Aorta (tissue), 5 donors: ENCODE measurements around the gene EPS15. TPM values are rescaled to one million over a fixed set of nuclear protein-coding genes. Genes with fewer than 3 reads are reported as not detected.

Experiments used
- ATAC-seq: fragments of 200-7000 bp; cut with Tn5 transposase; one replicate; pipeline ENCODE4 v1.9.1; 2022; ENCODE audit warnings: moderate library complexity; ENCODE audit not compliant: low FRiP score
- DNase-seq, 2 donors: peaks; one replicate each; pipeline ENCODE4 v3.0.0-alpha.2; 2020
- H3K27ac ChIP-seq, 2 donors: one replicate each; pipeline ENCODE4 v1.5.1; 2013; ENCODE audit warnings: low read length in 2 of 2, mild to moderate bottlenecking in 2 of 2, moderate library complexity in 2 of 2, control low read depth in 1 of 2, inconsistent platforms in 1 of 2, low read depth in 1 of 2
- H3K27me3 ChIP-seq, 2 donors: one replicate each; pipeline ENCODE4 v1.6.1; 2013; ENCODE audit warnings: control low read depth in 1 of 2, low read length in 1 of 2, mild to moderate bottlenecking in 1 of 2, moderate library complexity in 1 of 2; ENCODE audit not compliant: insufficient read depth in 2 of 2, control insufficient read depth in 1 of 2
- H3K36me3 ChIP-seq, 2 donors: one replicate each; pipeline ENCODE4 v1.6.1; 2013; ENCODE audit warnings: control low read depth in 1 of 2, low read length in 1 of 2, mild to moderate bottlenecking in 1 of 2; ENCODE audit not compliant: insufficient read depth in 2 of 2, control insufficient read depth in 1 of 2
- H3K4me1 ChIP-seq, 2 donors: one replicate each; pipeline ENCODE4 v1.6.1; 2013; ENCODE audit warnings: low read length in 2 of 2, control low read depth in 1 of 2, mild to moderate bottlenecking in 1 of 2, moderate library complexity in 1 of 2; ENCODE audit not compliant: insufficient read depth in 2 of 2, control insufficient read depth in 1 of 2
- H3K4me3 ChIP-seq, 2 donors: one replicate each; pipeline ENCODE4 v1.5.1; 2013; ENCODE audit warnings: low read length in 2 of 2, control low read depth in 1 of 2, mild to moderate bottlenecking in 1 of 2
- H3K9me3 ChIP-seq: one replicate; pipeline ENCODE4 v1.6.1; 2013; ENCODE audit warnings: mild to moderate bottlenecking, low read length; ENCODE audit not compliant: control insufficient read depth
- WGBS, 2 donors: extraction: QIAGEN DNeasy Blood & Tissue Kit; methylation state at CpG; one replicate each; pipeline ENCODE4 v1.1.7; 2013; 5-methylcytosine and 5-hydroxymethylcytosine counted together
- intact Hi-C, 2 donors: fragments of 100-400 bp; cut with DNase I; formaldehyde crosslinking; loops; one replicate each; pipeline versions ENCODE4 v1.14.2 to v1.15.0; 2022
- polyA plus RNA-seq, 2 donors: library from polyadenylated mRNA; stranded (reverse); fragments of 200-250 nt; gene quantifications; one replicate each; pipeline ENCODE4 v1.2.3, GENCODE V29; 2013
- total RNA-seq, 2 donors: library from RNA; stranded (reverse); fragmentation: NEBNext Ultra II Directional; extraction: Animal tissue kit (Norgen Biotek cat#: 25700); gene quantifications; one replicate each; pipeline ENCODE4 v1.2.1, GENCODE V29; 2021
- donor health status: healthy with polysubstance abuse.
- donor health status: Bipolar disorder and iron deficiency.
- donor health status: DM: no; HTN: no; CAD: no.
- donor health status: DM: no; HTN: no; CAD: no.
- donor health status: DM: yes; HTN: yes; CAD: no.

EPS15 gene
- total and polyA plus RNA-seq, 4 donors = 24.8 to 121 (median 69.9) TPM

DNA sequence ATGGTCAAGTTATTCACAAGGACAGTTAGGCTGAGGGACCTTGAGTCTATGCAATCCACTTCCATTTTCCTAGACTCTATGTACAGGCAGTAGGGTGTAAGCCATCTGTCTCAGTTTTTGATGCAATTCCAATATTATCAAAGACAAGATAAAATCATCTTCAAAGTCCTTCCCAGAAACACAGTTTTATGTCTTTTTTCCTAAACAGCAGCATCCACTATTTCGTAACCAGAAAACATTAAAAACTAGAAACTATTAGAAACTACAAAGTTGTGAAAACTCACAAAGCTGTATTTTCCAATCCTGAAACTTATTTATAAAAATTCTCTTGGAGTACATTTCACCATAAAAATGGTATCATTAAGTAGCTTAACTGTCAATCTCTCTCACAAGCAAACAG lies 93.8 kb downstream of the EPS15 start:
- ATAC-seq (no peak), DNase-seq (no peak)
- no peaks in the 10 kb centered on the region for H3K9me3 ChIP-seq
- 98 to 100% methylated on average over 1 of the region's 1 CpG for whole genome bisulfite sequencing, 2 donors
- H3K27ac ChIP-seq = no peak overlapping the region
- H3K36me3 ChIP-seq = peaks cover 2 to 7% of the 10 kb centered on the region in 2 donors
- H3K4me3 ChIP-seq = no peak overlapping the region
- H3K4me1 ChIP-seq = peaks cover 0 to 3% of the 10 kb centered on the region in 2 donors
- H3K27me3 ChIP-seq = no peaks in the 10 kb centered on the region
- intact Hi-C loops = no loop called here

DNA sequence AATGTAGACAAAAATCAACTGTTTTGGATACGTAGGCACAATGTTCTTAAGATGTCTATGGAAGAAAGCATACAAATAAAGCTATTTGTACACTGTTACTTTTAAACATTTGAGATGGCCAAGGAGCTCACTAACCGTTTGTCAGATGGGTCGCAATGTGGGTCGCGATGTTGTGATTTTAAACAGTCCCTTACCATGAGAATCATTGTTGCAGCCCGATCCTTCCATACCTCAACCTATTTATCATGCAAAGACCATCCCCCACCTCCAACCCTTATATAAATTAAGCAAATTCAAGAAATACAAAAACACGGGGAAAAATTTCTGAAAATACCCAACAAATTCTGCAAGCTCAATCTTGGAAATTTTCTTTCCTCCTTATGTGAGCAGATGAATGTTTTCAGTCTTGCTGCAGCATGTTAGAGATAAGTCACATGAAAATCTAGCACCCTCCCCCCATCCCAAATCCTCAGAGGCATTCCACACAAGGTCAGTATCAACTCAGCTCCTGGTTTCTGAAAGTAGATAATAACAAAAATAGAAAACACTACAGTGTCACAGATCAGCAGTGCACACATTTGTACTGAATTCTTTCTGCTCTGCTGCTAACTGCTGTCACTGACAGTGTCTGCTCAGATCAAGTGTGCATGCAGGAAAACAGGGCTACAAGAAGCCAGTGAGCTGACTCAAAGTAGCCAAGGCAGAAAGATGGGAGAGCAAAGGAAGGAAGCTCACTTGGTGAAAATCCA lies 95.8 kb downstream of the EPS15 start:
- no peak for DNase-seq
- WGBS, 2 donors = 43 to 54% methylated on average over 7 of the region's 7 CpGs
- Histone ChIP-seq H3K9me3 (no peaks in the 10 kb centered on the region), H3K4me1 (peaks cover 0 to 4% of the 10 kb centered on the region in 2 donors), H3K27me3 (no peaks in the 10 kb centered on the region), H3K36me3 (peaks cover 2 to 7% of the 10 kb centered on the region in 2 donors), H3K4me3 (peak overlapping the region in 1 of 2 donors; percentile 18), H3K27ac (peak overlapping the region in 1 of 2 donors; percentile 68)
- no peak for ATAC-seq
- intact Hi-C loops = no loop called here

DNA sequence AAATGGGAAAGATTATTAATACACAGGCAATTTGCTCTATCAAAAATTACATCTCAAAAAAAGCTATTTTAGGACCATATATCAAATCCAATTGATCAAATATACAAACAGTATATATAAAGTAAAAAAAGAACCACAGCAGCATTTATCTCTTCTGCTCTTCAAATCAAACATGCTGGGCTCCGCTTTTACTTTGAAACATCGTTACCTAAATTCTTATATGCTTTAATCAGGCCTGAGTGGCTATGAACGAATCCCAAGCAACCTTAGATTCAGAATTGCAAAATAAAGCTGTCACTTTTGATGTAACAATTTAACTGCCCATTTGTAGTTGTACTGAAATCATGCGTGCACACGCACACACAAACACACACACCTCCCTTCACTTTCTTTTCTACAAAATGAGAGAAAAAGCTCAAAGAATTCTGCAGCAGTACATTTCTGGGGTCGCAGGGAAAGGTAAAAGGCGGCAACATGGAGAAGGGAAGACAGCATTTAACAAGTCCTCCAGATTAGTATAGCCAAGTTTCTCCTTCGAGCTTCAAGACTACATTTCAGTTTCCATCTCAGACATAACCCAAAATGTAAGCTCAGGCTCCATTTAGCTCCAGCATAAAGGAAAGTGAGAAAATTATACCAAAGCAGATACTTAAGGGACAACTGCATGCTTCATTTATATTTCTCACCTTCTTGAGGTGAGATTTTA lies 96.5 kb downstream of the EPS15 start:
- peaks cover 2 to 5% of the 10 kb centered on the region in 2 donors for H3K36me3 ChIP-seq
- DNase-seq (no peak), ATAC-seq (no peak)
- peaks cover 0 to 6% of the 10 kb centered on the region in 2 donors for H3K4me1 ChIP-seq
- intact Hi-C loops = no loop called here
- H3K4me3 ChIP-seq = peak overlapping the region in 1 of 2 donors; percentile 48
- 35 to 46% methylated on average over 8 of the region's 8 CpGs for WGBS, 2 donors
- H3K27ac ChIP-seq = peak overlapping the region in 1 of 2 donors; percentile 57
- no peaks in the 10 kb centered on the region for H3K27me3 ChIP-seq
- no peaks in the 10 kb centered on the region for H3K9me3 ChIP-seq

DNA sequence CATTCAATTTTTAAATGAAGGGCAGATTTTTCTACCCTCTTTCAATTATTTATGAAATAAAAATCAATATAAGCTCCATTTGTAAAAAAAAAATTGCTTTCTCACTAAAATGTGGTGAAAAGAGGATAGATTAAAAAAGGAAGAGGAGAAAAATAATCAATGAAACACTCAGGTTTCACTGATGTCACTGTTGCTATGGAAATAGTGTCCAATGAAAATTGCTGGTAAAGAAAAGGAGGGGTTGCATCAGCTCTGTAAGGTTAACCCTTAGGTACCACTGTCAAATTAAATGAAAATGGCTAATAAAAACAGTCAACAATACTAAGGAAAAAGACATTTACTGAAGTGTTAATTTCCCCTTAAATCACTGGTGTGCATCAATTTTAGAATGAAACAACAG lies 97.1 kb downstream of the EPS15 start:
- peaks cover 0 to 3% of the 10 kb centered on the region in 2 donors for H3K36me3 ChIP-seq
- H3K27me3 ChIP-seq = no peaks in the 10 kb centered on the region
- no peak for DNase-seq
- H3K9me3 ChIP-seq = no peaks in the 10 kb centered on the region
- peak overlapping the region in 1 of 2 donors; percentile 26 for H3K4me3 ChIP-seq
- ATAC-seq = no peak
- intact Hi-C loops = no loop called here
- no peak overlapping the region for H3K27ac ChIP-seq
- peaks cover 0 to 6% of the 10 kb centered on the region in 2 donors for H3K4me1 ChIP-seq

DNA sequence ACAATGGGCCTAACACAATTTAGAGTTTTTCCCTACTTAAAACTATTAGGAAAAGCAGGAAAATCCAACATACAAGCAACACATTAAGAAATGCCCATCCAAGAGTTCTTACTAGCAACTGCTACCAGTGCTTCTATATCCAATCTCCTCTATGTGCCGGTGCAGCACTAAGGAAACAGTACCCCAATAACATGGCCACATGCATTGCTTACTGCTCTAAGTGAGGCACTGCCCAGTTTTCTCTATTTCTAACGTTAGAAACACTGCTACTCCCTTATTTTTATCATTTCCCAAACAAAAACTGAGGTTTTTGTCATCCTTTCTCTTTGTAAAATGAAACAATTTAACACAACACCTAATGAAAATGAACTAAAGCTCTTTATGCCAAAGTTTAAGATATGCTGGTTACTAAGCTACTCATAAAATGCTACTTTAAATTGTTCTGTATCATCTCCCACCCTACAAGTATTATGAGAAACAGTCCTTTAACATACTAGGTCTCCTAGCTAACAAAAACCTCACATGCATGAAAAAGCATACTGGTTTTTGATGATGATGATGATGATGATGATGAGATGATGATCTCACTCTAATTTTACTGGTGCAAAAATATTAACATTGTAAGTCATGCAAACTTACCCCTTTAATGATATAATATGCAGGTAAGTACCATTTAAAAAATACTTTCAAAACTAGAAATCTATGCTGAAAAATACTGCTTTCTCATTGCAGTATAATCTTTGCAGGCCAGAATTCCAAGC lies 98.0 kb downstream of the EPS15 start:
- ATAC-seq = no peak
- Histone ChIP-seq H3K27me3 (no peaks in the 10 kb centered on the region), H3K27ac (no peak overlapping the region), H3K4me3 (peak overlapping the region in 1 of 2 donors; percentile 34), H3K9me3 (no peaks in the 10 kb centered on the region), H3K36me3 (peaks cover 0 to 3% of the 10 kb centered on the region in 2 donors), H3K4me1 (peaks cover 2 to 6% of the 10 kb centered on the region in 2 donors)
- 47 to 48% methylated on average over 2 of the region's 2 CpGs for WGBS, 2 donors
- no peak for DNase-seq
- intact Hi-C loops = no loop called here

DNA sequence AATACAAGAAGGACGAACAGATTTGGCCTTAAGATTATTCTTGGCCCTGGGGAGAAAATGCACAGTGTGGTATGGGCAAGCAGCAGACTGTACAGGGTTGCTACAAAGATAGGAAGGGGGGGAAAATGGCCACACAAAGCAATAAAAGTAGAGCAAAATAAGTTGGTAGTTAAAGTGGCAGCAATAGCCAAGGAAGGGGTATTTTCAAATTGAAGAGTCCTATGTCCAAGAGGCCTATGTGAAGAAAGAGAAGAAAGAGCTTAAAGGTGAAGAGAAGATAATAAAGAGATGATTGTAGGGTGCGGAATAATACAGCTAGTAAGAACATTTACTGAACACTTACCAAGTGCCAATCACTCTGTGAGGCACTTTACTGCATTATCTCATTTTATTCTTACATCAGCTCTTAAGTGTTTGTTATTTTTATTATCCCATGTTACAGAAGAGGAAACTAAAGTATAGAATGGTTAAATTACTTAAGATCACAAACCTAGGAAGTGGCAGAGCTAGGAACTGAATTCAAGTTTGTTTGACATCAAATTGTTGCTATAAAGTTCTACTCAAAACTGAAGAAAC lies 100.6 kb downstream of the EPS15 start:
- no peaks in the 10 kb centered on the region for H3K9me3 ChIP-seq
- H3K4me1 ChIP-seq = peaks cover 3 to 4% of the 10 kb centered on the region in 2 donors
- no peaks in the 10 kb centered on the region for H3K27me3 ChIP-seq
- H3K4me3 ChIP-seq = no peak overlapping the region
- DNase-seq (no peak), ATAC-seq (no peak)
- H3K36me3 ChIP-seq = peaks cover 0 to 3% of the 10 kb centered on the region in 2 donors
- peak overlapping the region; percentile 80 to 82 for H3K27ac ChIP-seq
- WGBS, 2 donors = 54 to 66% methylated on average over 2 of the region's 2 CpGs
- intact Hi-C loops = no loop called here

DNA sequence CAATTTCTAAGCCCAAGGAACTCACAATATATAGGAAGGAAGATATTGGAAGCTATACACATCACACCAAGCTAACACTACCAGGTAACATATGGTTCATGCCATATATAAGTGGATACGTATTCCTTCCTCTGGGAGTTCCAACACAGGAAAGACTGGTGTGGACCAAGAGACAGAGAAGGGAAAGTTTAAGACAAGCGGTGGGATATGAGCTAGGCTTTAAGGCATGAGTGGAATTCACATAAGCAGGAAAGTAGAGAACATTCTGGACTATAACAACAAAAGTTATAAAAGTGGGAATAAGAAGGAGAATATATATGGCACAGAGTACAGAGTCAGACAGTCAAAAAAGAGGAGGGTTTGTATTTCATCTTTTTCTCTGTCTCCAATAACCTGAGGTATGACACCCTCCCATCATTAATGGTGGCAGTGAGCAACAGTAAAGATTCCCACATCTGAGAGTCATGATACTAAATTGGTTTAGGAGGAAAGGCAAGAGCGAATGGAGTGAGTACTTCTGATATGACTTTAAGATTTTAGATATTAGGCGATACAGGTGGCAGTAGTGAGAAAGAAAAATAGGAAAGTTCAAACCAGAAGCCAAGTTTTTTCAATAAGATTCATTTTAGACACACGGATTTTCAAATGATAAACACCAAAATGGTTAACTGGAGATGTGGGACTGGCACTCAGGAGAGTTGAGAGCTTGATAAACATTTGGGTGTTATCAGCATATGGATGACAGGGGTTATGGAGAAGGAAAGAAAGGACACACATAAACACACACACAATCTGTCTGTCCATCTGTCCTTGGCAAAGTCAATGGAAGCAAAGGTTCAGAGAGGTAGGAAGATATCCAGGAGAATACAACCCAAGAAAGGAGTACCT lies 101.3 kb downstream of the EPS15 start:
- intact Hi-C loops = no loop called here
- no peak overlapping the region for H3K4me3 ChIP-seq
- no peak for DNase-seq
- H3K27ac ChIP-seq = peak overlapping the region; percentile 80 to 82
- peaks cover 0 to 3% of the 10 kb centered on the region in 2 donors for H3K36me3 ChIP-seq
- 25 to 26% methylated on average over 5 of the region's 5 CpGs for whole genome bisulfite sequencing, 2 donors
- H3K4me1 ChIP-seq = peaks cover 3% of the 10 kb centered on the region in 2 donors
- H3K27me3 ChIP-seq = no peaks in the 10 kb centered on the region
- no peaks in the 10 kb centered on the region for H3K9me3 ChIP-seq
- no peak for ATAC-seq

DNA sequence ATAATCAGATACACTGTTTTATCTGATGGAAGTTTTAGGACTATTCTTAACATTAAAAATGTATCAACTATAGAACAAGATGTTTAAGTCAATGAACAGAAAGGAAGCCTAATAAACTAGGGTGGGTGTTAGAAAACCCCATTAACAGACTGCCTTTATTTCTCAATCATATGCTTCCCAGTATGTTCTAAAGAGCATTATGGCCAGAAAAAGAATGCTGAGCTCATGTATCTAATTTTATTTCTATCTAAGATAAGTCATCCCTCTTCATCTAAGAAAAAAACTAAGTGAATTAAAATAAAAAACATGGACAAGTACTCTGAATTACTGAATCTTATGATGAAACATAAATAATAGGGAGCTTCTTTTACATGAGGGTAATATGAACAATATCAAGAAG lies 102.2 kb downstream of the EPS15 start:
- Histone ChIP-seq H3K27ac (no peak overlapping the region), H3K9me3 (no peaks in the 10 kb centered on the region), H3K4me1 (peaks cover 3% of the 10 kb centered on the region in 2 donors), H3K4me3 (no peak overlapping the region), H3K27me3 (no peaks in the 10 kb centered on the region), H3K36me3 (peaks cover 0 to 3% of the 10 kb centered on the region in 2 donors)
- intact Hi-C loops = no loop called here
- DNase-seq (no peak), ATAC-seq (no peak)
